GM12892 (cell line): ENCODE measurements around the gene FANCC.

ENCODE experiments used
- POLR2A ChIP-seq: IDR thresholded peaks from 2 replicates; pipeline ENCODE4 v1.6.1; 2011; ENCODE audit warnings: low read depth, low read length, control low read depth
- POLR2AphosphoS5 ChIP-seq: IDR thresholded peaks from 2 replicates; pipeline ENCODE4 v1.6.1; 2011; ENCODE audit warnings: low read depth, low read length, control low read depth

DNA sequence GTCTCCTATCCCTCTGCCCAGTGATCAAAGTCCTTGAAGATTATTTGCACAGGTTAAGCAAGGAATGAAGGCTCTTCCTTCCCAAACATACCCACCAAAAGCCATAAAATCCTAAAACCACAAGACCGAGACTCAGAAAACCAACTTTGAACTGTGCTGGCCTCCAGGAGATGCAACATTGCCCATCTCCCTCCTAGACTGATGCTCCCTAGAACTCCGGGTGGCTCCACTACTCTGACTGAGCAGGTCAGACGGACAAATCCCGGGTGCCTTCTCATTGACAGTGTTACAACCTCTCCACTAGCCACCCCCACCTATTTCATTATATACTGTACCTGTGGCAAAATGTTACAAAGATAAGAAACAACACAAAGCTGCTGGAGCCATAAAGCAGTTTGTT, 110.1 kb downstream of the FANCC start:
- TF ChIP-seq POLR2A (no peak), POLR2AphosphoS5 (no peak)
